Hepatocyte (in vitro differentiated cells): ENCODE measurements around the gene CALCB.

Source experiments
- EZH2 ChIP-seq: fragments of 200-600 bp; sonication (generic); IDR thresholded peaks from 2 replicates; pipeline ENCODE4 v1.6.1; 2016; ENCODE audit warnings: antibody characterized with exemption, mild to moderate bottlenecking, borderline replicate concordance
- EZH2phosphoT487 ChIP-seq: fragments of 200-600 bp; sonication (generic); IDR thresholded peaks from one replicate; pipeline ENCODE4 v1.6.1; 2018; ENCODE audit warnings: antibody characterized with exemption, mild to moderate bottlenecking, low read depth, moderate library complexity; ENCODE audit not compliant: unreplicated experiment, severe bottlenecking
- TF ChIP-seq, protein P1 (sequence below): fragments of 200-600 bp; sonication (generic); IDR thresholded peaks from 2 replicates; pipeline ENCODE4 v1.5.1; 2016; ENCODE audit warnings: antibody characterized with exemption, mild to moderate bottlenecking; ENCODE audit not compliant: poor library complexity

DNA sequence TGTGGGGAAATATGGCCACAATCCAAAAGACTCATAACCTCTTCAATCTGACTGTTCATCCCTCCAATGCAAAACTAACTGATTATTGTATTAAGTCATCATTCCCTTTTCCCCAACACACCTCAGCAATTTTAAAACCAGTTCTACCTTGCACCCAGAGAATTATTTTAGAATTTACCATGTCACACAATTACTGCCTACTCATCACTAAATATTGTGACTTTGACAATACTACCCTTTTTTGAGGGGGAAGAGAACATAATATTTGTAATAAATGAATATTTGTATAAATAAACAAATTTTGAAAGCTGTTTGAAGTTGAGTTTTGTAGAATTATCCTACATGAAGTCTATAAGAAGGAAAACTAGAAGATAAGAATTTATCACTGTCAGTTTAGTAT is 28.2 kb upstream of the CALCB start:
- TF ChIP-seq, protein P1, sequence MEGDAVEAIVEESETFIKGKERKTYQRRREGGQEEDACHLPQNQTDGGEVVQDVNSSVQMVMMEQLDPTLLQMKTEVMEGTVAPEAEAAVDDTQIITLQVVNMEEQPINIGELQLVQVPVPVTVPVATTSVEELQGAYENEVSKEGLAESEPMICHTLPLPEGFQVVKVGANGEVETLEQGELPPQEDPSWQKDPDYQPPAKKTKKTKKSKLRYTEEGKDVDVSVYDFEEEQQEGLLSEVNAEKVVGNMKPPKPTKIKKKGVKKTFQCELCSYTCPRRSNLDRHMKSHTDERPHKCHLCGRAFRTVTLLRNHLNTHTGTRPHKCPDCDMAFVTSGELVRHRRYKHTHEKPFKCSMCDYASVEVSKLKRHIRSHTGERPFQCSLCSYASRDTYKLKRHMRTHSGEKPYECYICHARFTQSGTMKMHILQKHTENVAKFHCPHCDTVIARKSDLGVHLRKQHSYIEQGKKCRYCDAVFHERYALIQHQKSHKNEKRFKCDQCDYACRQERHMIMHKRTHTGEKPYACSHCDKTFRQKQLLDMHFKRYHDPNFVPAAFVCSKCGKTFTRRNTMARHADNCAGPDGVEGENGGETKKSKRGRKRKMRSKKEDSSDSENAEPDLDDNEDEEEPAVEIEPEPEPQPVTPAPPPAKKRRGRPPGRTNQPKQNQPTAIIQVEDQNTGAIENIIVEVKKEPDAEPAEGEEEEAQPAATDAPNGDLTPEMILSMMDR = no peak
- TF ChIP-seq EZH2 (no peak), EZH2phosphoT487 (no peak)
